Ectodermal cell (in vitro differentiated cells): ENCODE measurements around the gene C12orf60.

Source experiments
- H3K27ac ChIP-seq: 2 replicates; pipeline ENCODE4 v1.7.0; 2013; ENCODE audit warnings: mild to moderate bottlenecking, low read depth, low read length; ENCODE audit not compliant: insufficient read depth, poor library complexity, severe bottlenecking
- H3K27me3 ChIP-seq: 2 replicates; pipeline ENCODE4 v1.7.0; 2013; ENCODE audit warnings: mild to moderate bottlenecking, low read length; ENCODE audit not compliant: insufficient read depth, control insufficient read depth, poor library complexity, severe bottlenecking
- H3K36me3 ChIP-seq: one replicate; pipeline ENCODE4 v1.7.0; 2013; ENCODE audit warnings: low read length; ENCODE audit not compliant: control insufficient read depth, insufficient read depth
- H3K4me1 ChIP-seq: one replicate; pipeline ENCODE4 v1.7.0; 2013; ENCODE audit warnings: low read length; ENCODE audit not compliant: control insufficient read depth, insufficient read depth
- H3K4me3 ChIP-seq: 2 replicates; pipeline ENCODE4 v1.7.0; 2013; ENCODE audit warnings: low read depth, low read length, control low read depth; ENCODE audit not compliant: insufficient read depth
- H3K9me3 ChIP-seq: 2 replicates; pipeline ENCODE4 v1.7.0; 2013; ENCODE audit warnings: mild to moderate bottlenecking, low read length, moderate library complexity; ENCODE audit not compliant: control insufficient read depth
- WGBS, 2 experiments: methylation state at CpG; one replicate each; pipeline ENCODE4 v1.1.7; 2013; ENCODE audit warnings: missing lambda C conversion rate in 2 of 2; 5-methylcytosine and 5-hydroxymethylcytosine counted together

Gene C12orf60

DNA sequence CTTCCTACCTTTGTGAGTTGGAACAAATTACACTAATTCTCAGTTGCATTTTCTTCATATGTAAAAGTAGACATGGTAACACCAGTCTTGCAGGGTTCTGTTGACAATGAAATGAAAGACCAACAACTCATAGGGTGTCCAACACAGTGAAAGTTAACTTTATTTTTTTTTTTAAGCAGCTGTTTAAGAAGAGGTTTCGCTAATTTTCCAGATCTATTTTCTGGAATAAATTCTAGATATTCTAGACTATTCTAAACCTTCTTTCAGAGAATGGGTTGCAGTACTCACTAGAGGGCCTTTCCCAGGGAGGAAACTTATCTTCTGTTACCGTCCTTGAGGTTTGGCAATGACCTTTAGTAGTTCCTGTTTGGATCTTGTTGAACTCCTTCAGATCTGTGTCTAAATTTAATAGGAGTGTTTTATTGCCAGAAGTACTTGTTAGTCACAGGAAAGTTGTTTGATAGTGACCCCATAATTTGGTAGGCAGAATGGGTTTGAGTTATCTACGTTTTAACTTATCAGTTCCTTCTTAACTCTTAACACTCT, 42.6 kb downstream of the C12orf60 start:
- WGBS, 2 experiments = 88 to 97% methylated on average over 2 to 3 of the region's 3 CpGs
- Histone ChIP-seq H3K4me1 (no peaks in the 10 kb centered on the region), H3K27ac (no peak overlapping the region), H3K9me3 (no peaks in the 10 kb centered on the region), H3K4me3 (no peak overlapping the region), H3K27me3 (no peaks in the 10 kb centered on the region), H3K36me3 (no peaks in the 10 kb centered on the region)

DNA sequence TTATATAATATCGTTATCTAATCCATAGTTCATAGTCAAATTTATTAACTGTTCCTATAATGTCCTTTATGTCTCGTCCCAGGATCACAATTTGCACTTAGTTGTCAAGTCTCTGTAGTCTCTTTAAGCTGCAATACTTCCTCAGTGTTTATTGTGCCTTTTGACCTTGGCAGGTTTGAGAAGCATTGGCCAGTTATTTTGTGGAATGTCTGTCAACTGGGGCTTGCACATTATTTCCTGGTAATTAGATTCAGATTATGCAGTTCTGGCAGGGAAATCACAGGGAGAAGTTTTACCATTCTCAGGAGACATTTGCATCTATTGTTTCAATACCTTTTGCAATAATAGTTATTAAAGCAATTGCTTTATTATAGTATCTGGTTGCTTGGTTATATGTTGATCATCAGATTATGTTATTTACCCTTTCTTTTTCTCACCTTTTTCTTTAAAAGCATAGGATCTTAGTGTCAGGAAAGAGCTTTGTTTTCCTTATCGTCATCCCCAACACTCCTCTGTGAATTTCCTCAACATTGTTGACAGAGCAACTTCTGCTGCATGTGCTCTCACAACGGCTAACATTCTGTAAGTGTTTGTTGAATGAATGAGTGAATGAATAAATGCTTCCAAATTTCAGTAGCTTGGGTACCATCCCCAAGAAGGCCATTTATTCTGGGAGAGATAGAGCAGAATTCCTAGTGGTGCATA, 43.6 kb downstream of the C12orf60 start:
- Histone ChIP-seq H3K4me3 (no peak overlapping the region), H3K4me1 (no peaks in the 10 kb centered on the region)
- 95 to 97% methylated on average over 4 of the region's 4 CpGs for WGBS, 2 experiments

DNA sequence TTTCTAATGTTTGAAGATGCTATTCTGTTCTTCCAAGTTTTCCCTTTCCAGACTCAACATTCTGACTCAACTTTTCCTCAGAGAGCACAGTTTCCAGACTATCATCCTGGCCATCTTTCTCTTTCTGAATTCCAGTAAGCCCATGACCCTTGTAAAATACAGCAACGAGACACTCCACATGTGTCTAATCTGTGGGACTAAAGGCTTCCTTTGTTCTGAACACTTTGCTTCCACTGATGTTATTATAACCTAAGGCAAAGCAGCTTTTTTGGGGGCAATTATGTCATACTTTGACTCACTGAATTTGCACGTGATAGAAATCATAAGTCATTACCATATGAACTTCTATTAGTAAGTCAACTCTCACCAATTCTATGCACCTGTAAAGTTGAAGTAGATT, 46.2 kb downstream of the C12orf60 start:
- no peaks in the 10 kb centered on the region for H3K36me3 ChIP-seq
- H3K9me3 ChIP-seq = no peaks in the 10 kb centered on the region
- WGBS, 2 experiments = 86 to 92% methylated on average over 2 of the region's 2 CpGs
- H3K4me1 ChIP-seq = no peaks in the 10 kb centered on the region
- H3K4me3 ChIP-seq = no peak overlapping the region
- no peak overlapping the region for H3K27ac ChIP-seq
- H3K27me3 ChIP-seq = no peaks in the 10 kb centered on the region

More for the DNA sequence above, 43.6 kb downstream of the C12orf60 start:
- Histone ChIP-seq H3K27me3 (no peaks in the 10 kb centered on the region), H3K27ac (no peak overlapping the region), H3K36me3 (no peaks in the 10 kb centered on the region), H3K9me3 (no peaks in the 10 kb centered on the region)

DNA sequence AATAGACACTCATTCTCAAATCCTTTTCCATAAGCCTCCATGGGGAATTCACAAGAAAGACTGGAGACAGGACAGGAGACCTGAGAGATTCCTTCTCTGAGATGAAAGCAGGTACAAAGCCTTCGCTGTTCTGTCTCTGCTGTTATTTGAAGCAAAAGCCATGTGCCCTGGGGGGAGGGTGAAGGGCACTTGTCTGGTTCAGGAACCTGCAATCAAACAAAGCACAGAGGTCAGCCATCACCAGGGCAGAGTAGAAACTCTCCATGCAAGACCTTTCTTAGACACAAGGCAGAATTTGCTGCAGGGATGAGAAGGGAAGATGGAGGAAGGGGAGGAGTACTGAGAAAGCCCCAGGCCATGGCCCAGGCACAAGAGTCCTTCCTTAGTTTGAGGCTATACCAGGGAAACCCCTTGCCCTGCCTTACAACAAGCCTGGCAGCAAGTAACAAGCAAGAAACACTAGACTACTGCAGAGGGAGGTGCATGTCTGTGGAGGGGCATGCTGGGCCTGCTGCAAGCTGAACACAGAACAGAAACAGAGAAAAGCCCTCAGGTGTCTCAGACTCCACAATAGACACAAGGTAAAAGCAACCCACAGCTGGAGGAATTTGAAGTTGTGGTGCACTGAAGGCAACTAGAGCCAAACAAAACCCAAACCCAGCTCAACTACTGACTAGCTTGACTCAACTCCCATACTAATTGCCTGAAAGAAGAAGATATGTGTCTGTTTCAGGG, 47.6 kb downstream of the C12orf60 start:
- H3K4me1 ChIP-seq = no peaks in the 10 kb centered on the region
- no peaks in the 10 kb centered on the region for H3K36me3 ChIP-seq
- H3K9me3 ChIP-seq = no peaks in the 10 kb centered on the region
- no peak overlapping the region for H3K4me3 ChIP-seq
- no peaks in the 10 kb centered on the region for H3K27me3 ChIP-seq
- 85 to 91% methylated on average over 1 of the region's 1 CpG for WGBS, 2 experiments
- no peak overlapping the region for H3K27ac ChIP-seq

DNA sequence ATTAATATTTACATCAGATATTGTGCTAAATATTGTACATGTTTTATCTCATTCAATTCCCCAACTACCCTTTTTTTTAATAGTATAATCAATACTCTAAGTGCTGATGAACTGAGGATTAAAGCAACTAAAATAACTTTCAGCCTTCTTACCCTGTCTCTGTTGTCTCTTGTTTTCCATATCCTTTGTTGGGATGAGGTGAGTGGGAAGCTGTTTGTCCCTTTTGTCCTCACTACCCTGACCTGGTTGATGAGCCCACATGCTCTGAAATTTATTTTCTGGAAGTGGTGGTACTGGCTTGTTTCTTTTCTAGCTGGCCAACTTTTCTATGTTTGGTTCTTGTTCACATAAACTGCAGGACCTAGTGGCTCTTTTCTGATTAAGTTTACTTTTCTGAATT, 49.4 kb downstream of the C12orf60 start:
- no peaks in the 10 kb centered on the region for H3K9me3 ChIP-seq
- no peaks in the 10 kb centered on the region for H3K36me3 ChIP-seq
- no peaks in the 10 kb centered on the region for H3K4me1 ChIP-seq
- H3K27me3 ChIP-seq = no peaks in the 10 kb centered on the region
- no peak overlapping the region for H3K27ac ChIP-seq
- no peak overlapping the region for H3K4me3 ChIP-seq

DNA sequence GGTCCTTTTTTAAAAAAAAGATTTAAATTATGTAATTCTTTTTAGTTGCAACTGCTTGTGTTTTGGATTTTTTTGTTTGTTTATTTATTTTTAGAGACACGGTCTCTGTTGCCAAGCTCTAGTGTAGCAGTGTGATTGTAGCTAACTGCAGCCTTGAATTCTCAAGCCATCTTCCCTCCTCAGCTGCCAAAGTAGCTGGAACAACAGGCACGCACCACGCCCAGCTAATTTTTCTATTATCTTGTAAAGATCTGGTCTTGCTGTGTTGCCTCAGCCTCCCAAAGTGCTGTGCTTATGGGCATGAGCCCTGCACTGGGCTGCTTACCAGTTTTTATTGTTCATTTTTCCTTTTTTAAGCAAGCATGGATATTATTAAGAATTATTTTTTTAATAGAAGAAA, 50.5 kb downstream of the C12orf60 start:
- Histone ChIP-seq H3K36me3 (no peaks in the 10 kb centered on the region), H3K9me3 (no peaks in the 10 kb centered on the region), H3K27ac (no peak overlapping the region), H3K27me3 (no peaks in the 10 kb centered on the region), H3K4me3 (no peak overlapping the region), H3K4me1 (no peaks in the 10 kb centered on the region)
- WGBS, 2 experiments = 66 to 71% methylated on average over 3 of the region's 3 CpGs

DNA sequence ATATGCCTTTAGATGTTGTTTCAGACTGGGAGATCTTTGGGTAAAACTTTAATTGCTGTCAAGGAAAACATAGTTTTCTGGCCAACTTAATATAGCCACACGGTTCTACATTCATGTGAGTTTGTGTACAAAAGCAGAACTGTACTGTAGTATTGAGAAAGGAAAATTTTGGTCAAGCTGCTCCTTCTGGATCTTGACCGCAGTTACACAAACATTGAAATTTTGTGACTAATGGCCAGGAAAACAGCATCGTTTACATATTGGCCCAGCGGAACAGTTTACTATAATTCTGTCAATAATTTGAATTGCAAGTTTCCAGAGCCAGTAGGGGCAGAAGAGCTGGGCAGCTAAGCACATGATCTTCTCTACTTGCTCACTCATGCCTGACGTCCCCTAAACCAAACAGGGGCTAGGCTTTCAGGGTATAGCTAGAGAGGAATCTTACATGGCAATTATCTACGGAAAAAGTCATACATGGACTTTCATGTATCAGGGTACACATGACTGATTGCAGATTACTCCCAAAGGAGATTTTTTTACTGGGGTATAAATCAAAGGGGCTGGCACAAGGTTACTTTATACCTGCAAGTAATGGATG, 51.2 kb downstream of the C12orf60 start:
- H3K36me3 ChIP-seq = no peaks in the 10 kb centered on the region
- no peaks in the 10 kb centered on the region for H3K27me3 ChIP-seq
- H3K4me3 ChIP-seq = no peak overlapping the region
- H3K27ac ChIP-seq = no peak overlapping the region
- H3K9me3 ChIP-seq = no peaks in the 10 kb centered on the region
- WGBS, 2 experiments = 87 to 91% methylated on average over 6 of the region's 6 CpGs
- H3K4me1 ChIP-seq = no peaks in the 10 kb centered on the region

DNA sequence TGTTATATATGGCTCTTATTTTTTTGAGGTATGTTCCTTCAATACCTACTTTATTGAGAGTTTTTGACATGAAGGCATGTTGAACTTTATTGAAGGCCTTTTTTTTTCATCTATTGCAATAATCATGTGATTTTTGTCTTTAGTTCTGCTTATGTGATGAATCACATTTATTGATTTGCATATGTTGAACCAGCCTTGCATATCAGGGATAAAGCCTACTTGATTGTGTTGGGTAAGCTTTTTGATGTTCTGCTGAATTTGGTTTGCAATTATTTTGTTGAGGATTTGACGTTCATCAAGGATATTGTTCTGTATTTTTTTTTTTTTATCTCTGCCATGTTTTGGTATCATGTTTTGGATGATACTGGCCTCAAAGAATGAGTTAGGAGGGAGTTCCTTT, 55.0 kb downstream of the C12orf60 start:
- no peak overlapping the region for H3K4me3 ChIP-seq
- no peaks in the 10 kb centered on the region for H3K27me3 ChIP-seq
- WGBS, 2 experiments = 85 to 93% methylated on average over 1 of the region's 1 CpG
- H3K9me3 ChIP-seq = no peaks in the 10 kb centered on the region
- no peaks in the 10 kb centered on the region for H3K36me3 ChIP-seq
- no peaks in the 10 kb centered on the region for H3K4me1 ChIP-seq
- no peak overlapping the region for H3K27ac ChIP-seq

DNA sequence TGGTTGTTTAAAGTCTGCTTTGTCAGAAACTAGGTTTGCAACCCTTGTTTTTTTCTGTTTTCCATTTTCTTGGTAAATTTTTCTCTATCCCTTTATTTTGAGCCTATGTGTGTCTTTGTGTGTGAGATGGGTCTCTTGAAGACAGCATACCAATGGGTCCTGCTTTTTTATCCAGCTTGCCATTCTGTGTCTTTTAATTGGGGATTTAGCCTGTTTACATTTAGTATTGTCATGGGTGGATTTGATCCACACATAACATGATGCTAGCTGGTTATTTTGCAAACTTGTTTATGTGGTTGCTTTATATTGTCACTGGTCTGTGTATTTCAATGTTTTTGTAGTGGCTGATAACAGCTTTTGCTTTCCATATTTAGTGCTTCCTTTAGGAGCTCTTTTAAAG, 57.0 kb downstream of the C12orf60 start:
- Histone ChIP-seq H3K9me3 (no peaks in the 10 kb centered on the region), H3K27ac (no peak overlapping the region), H3K27me3 (no peaks in the 10 kb centered on the region), H3K4me1 (no peaks in the 10 kb centered on the region), H3K4me3 (no peak overlapping the region), H3K36me3 (no peaks in the 10 kb centered on the region)

DNA sequence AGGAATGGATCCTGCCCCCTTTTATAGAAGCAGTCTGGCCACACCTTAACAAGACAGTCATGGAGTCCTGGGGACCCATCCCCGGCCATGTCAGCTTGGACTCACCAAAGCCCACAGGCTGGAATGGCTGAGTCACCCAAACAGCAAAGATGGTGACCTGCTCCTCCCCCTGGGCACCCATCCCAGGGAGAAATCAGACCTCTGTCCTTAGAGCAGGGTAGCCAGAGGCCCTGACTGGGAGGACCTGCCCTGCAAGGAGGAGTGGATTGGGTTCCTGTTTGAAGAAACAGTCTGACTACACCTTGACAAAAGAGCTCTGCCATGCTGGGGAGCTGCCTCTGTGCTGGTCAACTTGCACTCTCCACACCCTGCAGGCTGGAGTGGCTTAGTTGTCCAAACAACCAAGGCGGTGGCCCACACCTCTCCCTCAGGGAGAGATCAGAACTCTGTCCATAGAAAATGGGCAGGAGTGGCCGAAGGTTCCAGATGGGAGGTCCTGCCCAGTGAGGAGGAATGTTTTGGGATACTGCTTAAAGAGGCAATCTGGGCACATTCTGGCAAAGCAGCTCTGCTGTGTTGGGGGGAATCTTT, 65.5 kb downstream of the C12orf60 start:
- H3K36me3 ChIP-seq = no peaks in the 10 kb centered on the region
- H3K27me3 ChIP-seq = no peaks in the 10 kb centered on the region
- 91 to 98% methylated on average over 3 of the region's 3 CpGs for WGBS, 2 experiments
- H3K4me1 ChIP-seq = no peaks in the 10 kb centered on the region
- no peak overlapping the region for H3K4me3 ChIP-seq
- H3K27ac ChIP-seq = no peak overlapping the region
- H3K9me3 ChIP-seq = peaks cover 2% of the 10 kb centered on the region
